ENCODE measurements around the gene RAB3IL1. TPM values are rescaled to one million over a fixed set of nuclear protein-coding genes. Genes with fewer than 3 reads are reported as not detected.

Gene RAB3IL1
- total and polyA plus RNA-seq, 2 donors (not counting 1 experiment from before 2014, with no cell fraction given) = 9.6 to 13.4 TPM

DNA sequence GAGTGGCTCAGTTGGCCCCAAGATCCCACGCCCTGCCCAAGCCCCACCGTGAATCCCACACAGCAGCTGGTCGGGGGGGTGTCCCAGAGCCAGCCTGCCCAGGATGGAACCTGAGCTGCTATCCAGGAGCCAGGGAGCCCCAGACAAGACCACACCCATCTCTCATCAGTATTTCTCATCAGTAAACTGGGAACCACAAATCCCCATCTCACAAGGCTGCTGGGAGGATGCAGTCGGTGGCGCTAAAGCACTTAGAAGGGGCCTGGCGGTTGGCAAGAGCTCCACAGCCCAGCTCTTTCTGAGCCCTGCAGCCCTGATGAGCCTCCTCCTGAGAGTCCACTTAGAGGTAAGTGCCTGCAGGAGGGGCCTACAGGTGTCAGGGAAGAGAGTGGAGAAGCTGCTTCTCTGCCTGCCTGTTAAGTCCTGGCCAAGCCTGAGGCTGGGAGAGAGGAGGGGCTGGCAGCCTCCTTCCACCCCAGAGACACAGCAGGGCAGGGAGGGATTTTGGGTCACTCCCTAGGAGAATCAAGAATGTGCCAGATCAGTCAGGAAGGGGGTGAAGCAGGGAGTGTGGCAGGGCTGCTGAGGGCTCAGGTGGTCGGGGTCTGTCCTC lies 32.1 kb downstream of the RAB3IL1 start:
- H3K9ac ChIP-seq (ENCODE audit: insufficient read depth, low read length) = no peak overlapping the region
- H3K4me3 ChIP-seq (replicated peaks in 1 of 4; ENCODE audit: control extremely low read depth in 1 of 4, insufficient read depth in 1 of 4, low read depth in 3 of 4, low read length in 4 of 4) = no peak overlapping the region
- no peak overlapping the region for H2AFZ ChIP-seq (ENCODE audit: low read length)
- no peaks in the 10 kb centered on the region for H3K27me3 ChIP-seq (ENCODE audit: control insufficient read depth, insufficient read depth, low read length)
- DNase-seq (ENCODE audit: low read depth in 2 of 2) = no peak
- H3K36me3 ChIP-seq (ENCODE audit: control insufficient read depth, insufficient read depth, low read length) = peaks cover 2% of the 10 kb centered on the region
- H3K27ac ChIP-seq (ENCODE audit: insufficient read depth, low read length) = no peak overlapping the region
- TF ChIP-seq EZH2 (IDR thresholded peaks at IDR 0.05; ENCODE audit: low read length, missing control alignments) = no peak
- TF ChIP-seq, protein P1, sequence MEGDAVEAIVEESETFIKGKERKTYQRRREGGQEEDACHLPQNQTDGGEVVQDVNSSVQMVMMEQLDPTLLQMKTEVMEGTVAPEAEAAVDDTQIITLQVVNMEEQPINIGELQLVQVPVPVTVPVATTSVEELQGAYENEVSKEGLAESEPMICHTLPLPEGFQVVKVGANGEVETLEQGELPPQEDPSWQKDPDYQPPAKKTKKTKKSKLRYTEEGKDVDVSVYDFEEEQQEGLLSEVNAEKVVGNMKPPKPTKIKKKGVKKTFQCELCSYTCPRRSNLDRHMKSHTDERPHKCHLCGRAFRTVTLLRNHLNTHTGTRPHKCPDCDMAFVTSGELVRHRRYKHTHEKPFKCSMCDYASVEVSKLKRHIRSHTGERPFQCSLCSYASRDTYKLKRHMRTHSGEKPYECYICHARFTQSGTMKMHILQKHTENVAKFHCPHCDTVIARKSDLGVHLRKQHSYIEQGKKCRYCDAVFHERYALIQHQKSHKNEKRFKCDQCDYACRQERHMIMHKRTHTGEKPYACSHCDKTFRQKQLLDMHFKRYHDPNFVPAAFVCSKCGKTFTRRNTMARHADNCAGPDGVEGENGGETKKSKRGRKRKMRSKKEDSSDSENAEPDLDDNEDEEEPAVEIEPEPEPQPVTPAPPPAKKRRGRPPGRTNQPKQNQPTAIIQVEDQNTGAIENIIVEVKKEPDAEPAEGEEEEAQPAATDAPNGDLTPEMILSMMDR (conservative IDR thresholded peaks at IDR 0.05 in 1 of 2, IDR thresholded peaks at IDR 0.05 in 1 of 2; ENCODE audit: low read depth in 1 of 2, low read length in 2 of 2) = no peak
- peaks cover 34% of the 10 kb centered on the region for H3K79me2 ChIP-seq (ENCODE audit: control insufficient read depth, insufficient read depth, low read length)
- peaks cover 3% of the 10 kb centered on the region for H3K4me1 ChIP-seq (ENCODE audit: control insufficient read depth, extremely low read depth, insufficient read depth, low read length)
- no peaks in the 10 kb centered on the region for H3K9me3 ChIP-seq (ENCODE audit: control insufficient read depth, insufficient read depth, low read depth, low read length)
- H4K20me1 ChIP-seq (ENCODE audit: control insufficient read depth, extremely low read depth, insufficient read depth, low read length) = no peaks in the 10 kb centered on the region
- no peak overlapping the region for H3K4me2 ChIP-seq (ENCODE audit: extremely low read depth, insufficient read depth, low read length)

DNA sequence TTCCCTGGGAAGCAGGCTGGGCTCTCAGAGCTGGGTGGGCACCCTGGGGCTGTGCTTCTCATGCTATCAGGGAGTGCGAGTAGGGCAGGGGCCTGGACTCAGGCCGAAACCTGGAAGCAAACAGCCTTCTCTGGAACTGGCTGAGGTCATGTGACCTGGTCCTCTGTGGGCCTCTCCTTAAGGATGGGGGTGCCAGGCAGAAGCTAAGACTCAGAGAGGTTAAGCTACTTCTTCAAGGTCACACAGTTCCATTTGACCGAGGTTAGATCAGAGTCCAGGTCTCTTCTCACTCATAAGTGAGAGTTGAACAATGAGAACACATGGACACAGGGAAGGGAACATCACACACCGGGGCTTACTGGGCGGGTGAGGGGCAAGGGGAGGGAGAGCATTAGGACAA lies 33.4 kb downstream of the RAB3IL1 start:
- Histone ChIP-seq H3K36me3 (ENCODE audit: control insufficient read depth, insufficient read depth, low read length) (peaks cover 3% of the 10 kb centered on the region), H3K79me2 (ENCODE audit: control insufficient read depth, insufficient read depth, low read length) (peaks cover 30% of the 10 kb centered on the region), H3K9me3 (ENCODE audit: control insufficient read depth, insufficient read depth, low read depth, low read length) (no peaks in the 10 kb centered on the region), H3K9ac (ENCODE audit: insufficient read depth, low read length) (no peak overlapping the region), H3K4me1 (ENCODE audit: control insufficient read depth, extremely low read depth, insufficient read depth, low read length) (peaks cover 3% of the 10 kb centered on the region), H4K20me1 (ENCODE audit: control insufficient read depth, extremely low read depth, insufficient read depth, low read length) (no peaks in the 10 kb centered on the region), H2AFZ (ENCODE audit: low read length) (no peak overlapping the region), H3K4me2 (ENCODE audit: extremely low read depth, insufficient read depth, low read length) (no peak overlapping the region), H3K27me3 (ENCODE audit: control insufficient read depth, insufficient read depth, low read length) (no peaks in the 10 kb centered on the region), H3K27ac (ENCODE audit: insufficient read depth, low read length) (no peak overlapping the region), H3K4me3 (replicated peaks in 1 of 4; ENCODE audit: control extremely low read depth in 1 of 4, insufficient read depth in 1 of 4, low read depth in 3 of 4, low read length in 4 of 4) (no peak overlapping the region)
- no peak for DNase-seq (ENCODE audit: low read depth in 2 of 2)
- TF ChIP-seq, protein P1 (conservative IDR thresholded peaks at IDR 0.05 in 1 of 2, IDR thresholded peaks at IDR 0.05 in 1 of 2; ENCODE audit: low read depth in 1 of 2, low read length in 2 of 2) = no peak
- TF ChIP-seq EZH2 (IDR thresholded peaks at IDR 0.05; ENCODE audit: low read length, missing control alignments) = no peak

DNA sequence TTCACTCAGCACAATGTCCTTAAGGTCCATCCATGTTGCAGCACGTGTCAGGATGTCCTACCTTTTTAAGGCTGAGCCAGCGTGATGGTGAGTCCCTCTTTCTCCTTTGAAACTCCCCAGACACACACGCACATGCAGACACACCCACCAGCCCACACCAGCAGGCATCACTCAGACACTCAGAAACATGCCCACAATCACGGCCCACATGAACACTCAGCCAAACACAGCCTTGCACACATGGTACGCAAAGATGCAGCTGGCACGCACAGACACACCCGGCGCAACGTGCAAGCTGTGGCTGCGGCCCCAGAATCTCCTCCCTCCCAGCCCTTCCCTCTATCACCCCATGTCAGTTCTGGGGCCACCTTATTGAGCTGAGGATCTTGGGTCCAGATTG lies 34.0 kb downstream of the RAB3IL1 start:
- Histone ChIP-seq H3K4me1 (ENCODE audit: control insufficient read depth, extremely low read depth, insufficient read depth, low read length) (peaks cover 3% of the 10 kb centered on the region), H3K79me2 (ENCODE audit: control insufficient read depth, insufficient read depth, low read length) (peaks cover 27% of the 10 kb centered on the region), H3K9me3 (ENCODE audit: control insufficient read depth, insufficient read depth, low read depth, low read length) (no peaks in the 10 kb centered on the region), H3K27ac (ENCODE audit: insufficient read depth, low read length) (no peak overlapping the region), H2AFZ (ENCODE audit: low read length) (no peak overlapping the region), H4K20me1 (ENCODE audit: control insufficient read depth, extremely low read depth, insufficient read depth, low read length) (no peaks in the 10 kb centered on the region), H3K9ac (ENCODE audit: insufficient read depth, low read length) (no peak overlapping the region), H3K4me2 (ENCODE audit: extremely low read depth, insufficient read depth, low read length) (no peak overlapping the region), H3K27me3 (ENCODE audit: control insufficient read depth, insufficient read depth, low read length) (no peaks in the 10 kb centered on the region), H3K4me3 (replicated peaks in 1 of 4; ENCODE audit: control extremely low read depth in 1 of 4, insufficient read depth in 1 of 4, low read depth in 3 of 4, low read length in 4 of 4) (no peak overlapping the region), H3K36me3 (ENCODE audit: control insufficient read depth, insufficient read depth, low read length) (peaks cover 5% of the 10 kb centered on the region)
- TF ChIP-seq, protein P1 (conservative IDR thresholded peaks at IDR 0.05 in 1 of 2, IDR thresholded peaks at IDR 0.05 in 1 of 2; ENCODE audit: low read depth in 1 of 2, low read length in 2 of 2) = no peak
- no peak for TF ChIP-seq EZH2 (IDR thresholded peaks at IDR 0.05; ENCODE audit: low read length, missing control alignments)
- no peak for DNase-seq (ENCODE audit: low read depth in 2 of 2)
